Right ventricle myocardium inferior (tissue), 1 donor: Measurements from ENCODE around the gene KIF25. TPM values are rescaled to one million over a fixed set of nuclear protein-coding genes. Genes with fewer than 3 reads are reported as not detected.

Experiments
- ATAC-seq: fragments of 200-7000 bp; cut with Tn5 transposase; one replicate; pipeline ENCODE4 v1.9.1; 2020; ENCODE audit warnings: mild to moderate bottlenecking, moderate library complexity
- DNase-seq: peaks from one replicate; pipeline ENCODE4 v3.0.0; 2021; ENCODE audit errors: missing footprints
- intact Hi-C: fragments of 100-400 bp; cut with DNase I; formaldehyde crosslinking; loops from one replicate; pipeline ENCODE4 v1.11.0; 2022
- total RNA-seq: library from RNA; stranded (reverse); fragmentation: NEBNext Ultra II Directional; extraction: Animal tissue kit (Norgen Biotek cat#: 25700); gene quantifications from one replicate; pipeline ENCODE4 v1.2.1, GENCODE V29; 2021
- donor health status: DM: no; HTN: yes; CAD: no; lungs with severe emphysema.

The KIF25 gene
- total RNA-seq, 1 donor from 2014 or later = not detected

GRCh38 chr6:168088161-168089053 is 90.9 kb downstream of the KIF25 start:
- intact Hi-C loops = no loop called here
- ATAC-seq = peak; percentile 56
- peak; percentile 63 for DNase-seq

GRCh38 chr6:168089186-168090063 is 92.0 kb downstream of the KIF25 start:
- ATAC-seq (no peak), DNase-seq (peak; percentile 57)
- intact Hi-C loops = no loop called here

- ATAC-seq = no peak
- intact Hi-C loops = no loop called here
- peak; percentile 65 for DNase-seq
Measured at GRCh38 chr6:168090064-168090690, 92.7 kb downstream of the KIF25 start.

- intact Hi-C loops = no loop called here
- DNase-seq = no peak
- ATAC-seq = no peak
Measured at GRCh38 chr6:168090706-168091105, 93.2 kb downstream of the KIF25 start.

- DNase-seq (peak; percentile 58), ATAC-seq (no peak)
- intact Hi-C loops = no loop called here
Measured at GRCh38 chr6:168091381-168092264, 94.2 kb downstream of the KIF25 start.

- intact Hi-C loops = no loop called here
- peak; percentile 39 for DNase-seq
- ATAC-seq = no peak
Measured at GRCh38 chr6:168092541-168092940, 95.1 kb downstream of the KIF25 start.

- ATAC-seq (no peak), DNase-seq (peak; percentile 50)
- intact Hi-C loops = no loop called here
Measured at GRCh38 chr6:168093071-168093505, 95.6 kb downstream of the KIF25 start.

- DNase-seq = peak; percentile 23
- intact Hi-C loops = no loop called here
- ATAC-seq = no peak
Measured at GRCh38 chr6:168093634-168094033, 96.2 kb downstream of the KIF25 start.

Other genes starting within 250 kb of the KIF25 start
- gene AFDN, start 170.8 kb upstream of the KIF25 start, total RNA-seq = 58.5 TPM
- gene FRMD1, start 81.5 kb downstream of the KIF25 start, total RNA-seq = 0.41 TPM